HG03432 (cell line): ENCODE measurements around the gene SORCS2.

Source experiments
- ATAC-seq: cut with Tn5 transposase; IDR thresholded peaks from one replicate; pipeline ENCODE4 v1.9.1; 2021; ENCODE audit warnings: mild to moderate bottlenecking, moderate library complexity; ENCODE audit not compliant: unreplicated experiment

The SORCS2 gene

GRCh38 chr4:7217474-7218321 lies 25.4 kb downstream of the SORCS2 start:
- ATAC-seq = no peak

- ATAC-seq = no peak
Measured at GRCh38 chr4:7218686-7219085, 26.3 kb downstream of the SORCS2 start.

- ATAC-seq = no peak
Measured at GRCh38 chr4:7222521-7222920, 30.2 kb downstream of the SORCS2 start.

- no peak for ATAC-seq
Measured at GRCh38 chr4:7223541-7223940, 31.2 kb downstream of the SORCS2 start.

GRCh38 chr4:7224001-7224400 lies 31.7 kb downstream of the SORCS2 start:
- no peak for ATAC-seq

GRCh38 chr4:7224878-7225533 lies 32.7 kb downstream of the SORCS2 start:
- no peak for ATAC-seq

- no peak for ATAC-seq
Measured at GRCh38 chr4:7226439-7226838, 34.1 kb downstream of the SORCS2 start.

- no peak for ATAC-seq
Measured at GRCh38 chr4:7227008-7227407, 34.7 kb downstream of the SORCS2 start.

GRCh38 chr4:7228734-7229133 lies 36.4 kb downstream of the SORCS2 start:
- ATAC-seq = no peak

GRCh38 chr4:7232061-7232650 lies 39.8 kb downstream of the SORCS2 start:
- no peak for ATAC-seq

- ATAC-seq = no peak
Measured at GRCh38 chr4:7233006-7233580, 40.8 kb downstream of the SORCS2 start.

- ATAC-seq = no peak
Measured at GRCh38 chr4:7233601-7234000, 41.3 kb downstream of the SORCS2 start.

- ATAC-seq = no peak
Measured at GRCh38 chr4:7234355-7235029, 42.2 kb downstream of the SORCS2 start.

GRCh38 chr4:7235030-7235380 lies 42.7 kb downstream of the SORCS2 start:
- ATAC-seq = no peak

GRCh38 chr4:7236847-7237246 lies 44.5 kb downstream of the SORCS2 start:
- no peak for ATAC-seq

GRCh38 chr4:7237873-7238272 lies 45.5 kb downstream of the SORCS2 start:
- no peak for ATAC-seq

GRCh38 chr4:7238300-7238960 lies 46.1 kb downstream of the SORCS2 start:
- ATAC-seq = no peak

- no peak for ATAC-seq
Measured at GRCh38 chr4:7239101-7239820, 46.9 kb downstream of the SORCS2 start.

- ATAC-seq = no peak
Measured at GRCh38 chr4:7239844-7240243, 47.5 kb downstream of the SORCS2 start.

- no peak for ATAC-seq
Measured at GRCh38 chr4:7240306-7240705, 48.0 kb downstream of the SORCS2 start.
